Neural progenitor cell (in vitro differentiated cells): ENCODE results near the gene EN2. TPM values are rescaled to one million over a fixed set of nuclear protein-coding genes. Genes with fewer than 3 reads are reported as not detected.

Source experiments
- DNase-seq: peaks from one replicate; pipeline ENCODE4 v3.0.0-alpha.2; 2016; ENCODE audit warnings: low spot score
- H2AFZ ChIP-seq: fragments of 200-600 bp; sonication (generic); replicated peaks from 2 replicates; pipeline ENCODE4 v1.6.1; 2016; ENCODE audit warnings: antibody characterized with exemption
- H3F3A ChIP-seq: fragments of 200-600 bp; sonication (generic); 2 replicates; pipeline ENCODE4 v1.6.1; 2016; ENCODE audit warnings: antibody characterized with exemption, low read depth
- H3K27ac ChIP-seq: fragments of 200-600 bp; sonication (generic); 2 replicates; pipeline ENCODE4 v1.5.1; 2016; ENCODE audit warnings: mild to moderate bottlenecking
- H3K27me3 ChIP-seq: fragments of 200-600 bp; sonication (generic); 2 replicates; pipeline ENCODE4 v1.6.1; 2016; ENCODE audit warnings: mild to moderate bottlenecking, moderate library complexity
- H3K36me3 ChIP-seq: fragments of 200-600 bp; sonication (generic); 2 replicates; pipeline ENCODE4 v1.5.1; 2016
- H3K4me1 ChIP-seq: fragments of 200-600 bp; sonication (generic); 2 replicates; pipeline ENCODE4 v1.6.1; 2016; ENCODE audit warnings: mixed run types
- H3K4me2 ChIP-seq: fragments of 200-600 bp; sonication (generic); 2 replicates; pipeline ENCODE4 v1.6.1; 2016
- H3K4me3 ChIP-seq: fragments of 200-600 bp; sonication (generic); 2 replicates; pipeline ENCODE4 v1.5.1; 2016
- H3K79me2 ChIP-seq: fragments of 200-600 bp; sonication (generic); 2 replicates; pipeline ENCODE4 v1.6.1; 2016; ENCODE audit warnings: low read depth
- H3K9ac ChIP-seq: fragments of 200-600 bp; sonication (generic); 2 replicates; pipeline ENCODE4 v1.6.1; 2016
- H3K9me3 ChIP-seq: fragments of 200-600 bp; sonication (generic); 2 replicates; pipeline ENCODE4 v1.5.1; 2016; ENCODE audit warnings: low read depth
- H4K20me1 ChIP-seq: fragments of 200-600 bp; sonication (generic); 2 replicates; pipeline ENCODE4 v1.6.1; 2016; ENCODE audit warnings: low read depth
- H3K27ac Mint-ChIP-seq: 3 replicates; pipeline ENCODE4 v1.8.0; 2021; ENCODE audit warnings: mixed read lengths
- H3K27me3 Mint-ChIP-seq: 2 replicates; pipeline ENCODE4 v1.8.0; 2022; ENCODE audit warnings: low read depth, mild to moderate bottlenecking, inconsistent platforms, moderate library complexity, mixed read lengths; ENCODE audit not compliant: insufficient read depth
- H3K36me3 Mint-ChIP-seq: 3 replicates; pipeline ENCODE4 v1.8.0; 2021; ENCODE audit warnings: mixed read lengths
- H3K4me1 Mint-ChIP-seq: 3 replicates; pipeline ENCODE4 v1.8.0; 2021; ENCODE audit warnings: mixed read lengths
- H3K4me3 Mint-ChIP-seq: 3 replicates; pipeline ENCODE4 v1.8.0; 2021; ENCODE audit warnings: mild to moderate bottlenecking, moderate library complexity, mixed read lengths
- H3K9me3 Mint-ChIP-seq: 3 replicates; pipeline ENCODE4 v1.8.0; 2020; ENCODE audit warnings: mixed read lengths
- CTCF ChIP-seq: fragments of 200-600 bp; sonication (generic); IDR thresholded peaks from 2 replicates; pipeline ENCODE4 v1.5.1; 2017; ENCODE audit warnings: antibody characterized with exemption, mild to moderate bottlenecking
- EZH2 ChIP-seq: fragments of 200-600 bp; sonication (generic); IDR thresholded peaks from 2 replicates; pipeline ENCODE4 v1.6.1; 2017; ENCODE audit warnings: antibody characterized with exemption, mild to moderate bottlenecking, moderate library complexity
- EZH2phosphoT487 ChIP-seq: fragments of 200-600 bp; sonication (generic); IDR thresholded peaks from 2 replicates; pipeline ENCODE4 v1.6.1; 2017; ENCODE audit warnings: antibody characterized with exemption
- total RNA-seq: library from RNA; depleted of rRNA; stranded (reverse); fragments of >200 nt; gene quantifications from 2 replicates; pipeline ENCODE4 v1.2.3, GENCODE V29; 2015; ENCODE audit warnings: low replicate concordance

Gene EN2
- total RNA-seq, 1 donor from 2014 or later: not detected

DNA sequence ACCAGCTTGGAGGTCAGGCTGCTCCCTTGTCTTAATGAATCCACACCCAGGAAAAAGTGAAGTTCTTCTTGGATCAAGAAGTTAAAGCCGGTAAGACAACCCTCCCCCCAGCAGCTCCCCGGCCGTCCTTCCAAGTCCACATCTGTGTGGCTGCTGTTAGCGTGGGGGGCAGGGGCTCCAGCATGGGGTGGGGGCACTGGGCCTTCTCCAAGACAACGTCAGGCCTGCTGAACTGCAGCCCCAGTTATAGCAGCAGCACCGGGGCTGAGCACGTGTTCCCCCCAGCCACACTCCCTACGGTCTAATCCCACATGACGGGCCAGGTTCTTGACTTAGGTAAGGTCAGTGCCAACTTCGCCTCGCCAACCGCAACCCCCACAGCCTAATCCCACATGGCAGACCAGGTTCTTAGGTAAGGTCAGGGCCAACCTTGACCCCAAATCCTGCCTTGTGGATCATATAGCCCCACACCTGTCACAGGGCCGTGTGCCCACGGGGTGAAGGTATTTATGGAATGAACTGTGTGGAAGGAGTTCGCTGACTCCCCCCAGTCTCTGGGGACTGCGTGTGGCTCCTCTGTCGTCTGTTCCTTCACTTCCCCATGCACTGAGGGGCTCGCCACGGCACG is 30.4 kb upstream of the EN2 start:
- no peak for TF ChIP-seq EZH2phosphoT487
- no peak for TF ChIP-seq CTCF
- TF ChIP-seq EZH2: no peak
- peaks cover 4% of the 10 kb centered on the region for H3K9me3 Mint-ChIP-seq
- H3K4me1 ChIP-seq: no peaks in the 10 kb centered on the region
- H3K4me2 ChIP-seq: no peak overlapping the region
- no peak overlapping the region for H3K27ac Mint-ChIP-seq
- H3K36me3 Mint-ChIP-seq: no peaks in the 10 kb centered on the region
- no peaks in the 10 kb centered on the region for H3K36me3 ChIP-seq
- DNase-seq: no peak
- peaks cover 80% of the 10 kb centered on the region for H3K27me3 ChIP-seq
- no peak overlapping the region for H2AFZ ChIP-seq
- peaks cover 25% of the 10 kb centered on the region for H3K27me3 Mint-ChIP-seq
- H3K79me2 ChIP-seq: no peaks in the 10 kb centered on the region
- H3K4me3 ChIP-seq: no peak overlapping the region
- no peaks in the 10 kb centered on the region for H3F3A ChIP-seq
- no peak overlapping the region for H3K9ac ChIP-seq
- H3K4me1 Mint-ChIP-seq: peaks cover 9% of the 10 kb centered on the region
- no peak overlapping the region for H3K4me3 Mint-ChIP-seq
- H4K20me1 ChIP-seq: no peaks in the 10 kb centered on the region
- no peak overlapping the region for H3K27ac ChIP-seq
- H3K9me3 ChIP-seq: no peaks in the 10 kb centered on the region

GRCh38 chr7:155428171-155428834 is 29.6 kb upstream of the EN2 start:
- peaks cover 9% of the 10 kb centered on the region for H3K4me1 Mint-ChIP-seq
- peaks cover 7% of the 10 kb centered on the region for H3K9me3 Mint-ChIP-seq
- H3K36me3 Mint-ChIP-seq: no peaks in the 10 kb centered on the region
- no peaks in the 10 kb centered on the region for H3K79me2 ChIP-seq
- no peak overlapping the region for H3K4me3 ChIP-seq
- no peak overlapping the region for H3K4me2 ChIP-seq
- no peaks in the 10 kb centered on the region for H3F3A ChIP-seq
- no peaks in the 10 kb centered on the region for H4K20me1 ChIP-seq
- H3K27me3 Mint-ChIP-seq: peaks cover 28% of the 10 kb centered on the region
- H3K9ac ChIP-seq: no peak overlapping the region
- no peak overlapping the region for H3K27ac ChIP-seq
- no peak overlapping the region for H2AFZ ChIP-seq
- no peak for DNase-seq
- no peak overlapping the region for H3K27ac Mint-ChIP-seq
- no peaks in the 10 kb centered on the region for H3K36me3 ChIP-seq
- TF ChIP-seq EZH2 (no peak), CTCF (no peak), EZH2phosphoT487 (no peak)
- H3K4me3 Mint-ChIP-seq: no peak overlapping the region
- peaks cover 88% of the 10 kb centered on the region for H3K27me3 ChIP-seq
- H3K4me1 ChIP-seq: no peaks in the 10 kb centered on the region
- H3K9me3 ChIP-seq: no peaks in the 10 kb centered on the region

DNA sequence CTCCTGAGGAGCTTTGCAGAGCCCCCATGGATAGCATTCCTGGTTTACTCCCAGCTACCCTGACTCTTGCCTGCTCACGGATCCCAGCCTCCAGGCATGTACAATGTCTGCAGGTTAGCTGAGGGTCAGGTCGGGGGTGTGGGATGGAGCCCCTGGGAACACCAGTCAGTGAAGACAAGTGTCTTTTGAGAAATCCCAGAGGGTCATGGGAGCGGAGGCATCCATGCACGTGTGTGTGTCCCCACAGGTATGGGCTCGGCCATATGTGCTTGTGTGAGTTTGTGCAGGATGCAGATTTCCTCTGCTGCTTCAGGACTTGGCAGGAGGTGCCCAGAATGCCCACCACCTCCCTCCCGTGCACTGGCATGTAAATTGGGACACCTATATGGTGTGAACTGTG is 28.3 kb upstream of the EN2 start:
- H4K20me1 ChIP-seq: no peaks in the 10 kb centered on the region
- H3K27ac Mint-ChIP-seq: no peak overlapping the region
- DNase-seq: no peak
- no peak overlapping the region for H3K4me3 Mint-ChIP-seq
- peaks cover 8% of the 10 kb centered on the region for H3K9me3 Mint-ChIP-seq
- H3K36me3 ChIP-seq: no peaks in the 10 kb centered on the region
- H3F3A ChIP-seq: no peaks in the 10 kb centered on the region
- H3K4me1 ChIP-seq: no peaks in the 10 kb centered on the region
- H3K4me2 ChIP-seq: no peak overlapping the region
- H3K4me3 ChIP-seq: no peak overlapping the region
- no peak overlapping the region for H2AFZ ChIP-seq
- no peak overlapping the region for H3K9ac ChIP-seq
- no peaks in the 10 kb centered on the region for H3K79me2 ChIP-seq
- TF ChIP-seq CTCF (no peak), EZH2 (no peak), EZH2phosphoT487 (no peak)
- H3K4me1 Mint-ChIP-seq: peaks cover 9% of the 10 kb centered on the region
- H3K9me3 ChIP-seq: no peaks in the 10 kb centered on the region
- H3K27ac ChIP-seq: no peak overlapping the region
- no peaks in the 10 kb centered on the region for H3K36me3 Mint-ChIP-seq
- H3K27me3 ChIP-seq: peaks cover 97% of the 10 kb centered on the region
- H3K27me3 Mint-ChIP-seq: peaks cover 30% of the 10 kb centered on the region
